GM12878 (cell line): ENCODE data around the gene S1PR4. TPM values are rescaled to one million over a fixed set of nuclear protein-coding genes. Genes with fewer than 3 reads are reported as not detected.

ENCODE experiments used
- ATAC-seq: fragments of 200-7000 bp; cut with Tn5 transposase; 3 replicates; pipeline ENCODE4 v1.9.1; 2020; ENCODE audit warnings: mild to moderate bottlenecking, moderate library complexity
- BruUV-seq: library from RNA; stranded (reverse); fragments of 400-500 nt; replicated peaks from 2 replicates; lab custom pipeline; 2021; lab: Mats Ljungman, UMichigan
- CTCF ChIA-PET: fragments of 300-600 bp; sonication (Branson Sonifier 250); formaldehyde crosslinking; extraction: SDS; loops from one replicate; lab custom pipeline; 2021; ENCODE audit warnings: inconsistent platforms; lab: Yijun Ruan, JAX
- POLR2A ChIA-PET: fragments of 350-600 bp; formaldehyde crosslinking; extraction: SDS; loops from one replicate; lab custom pipeline; 2021; ENCODE audit warnings: inconsistent platforms; lab: Charles Lee
- RAD21 ChIA-PET: fragments of 300-600 bp; sonication (Branson Sonifier 250); formaldehyde crosslinking; loops from one replicate; lab custom pipeline; 2023; ENCODE audit warnings: antibody characterized with exemption; ENCODE audit not compliant: unreplicated experiment; lab: Charles Lee
- SMC1A ChIA-PET: fragments of 300-600 bp; sonication (Branson Sonifier 250); formaldehyde crosslinking; loops from one replicate; lab custom pipeline; 2023; ENCODE audit not compliant: unreplicated experiment, uncharacterized antibody; lab: Charles Lee
- DNase-seq: peaks from one replicate; pipeline ENCODE4 v3.0.0-alpha.2; 2011; ENCODE audit warnings: low read depth, low spot score
- FAIRE-seq: peaks from 3 replicates; lab custom pipeline; 2011; peaks lifted over from hg19 to GRCh38; lab: Jason Lieb, UNC
- H2AFZ ChIP-seq: 2 replicates; pipeline ENCODE4 v1.6.0; 2011; ENCODE audit warnings: low read depth, low read length, control low read depth; ENCODE audit not compliant: control insufficient read depth
- H3K27ac ChIP-seq: 2 replicates; pipeline ENCODE4 v1.5.1; 2011; ENCODE audit warnings: control low read depth; ENCODE audit not compliant: control insufficient read depth, insufficient read depth
- H3K27me3 ChIP-seq, 2 experiments: replicated peaks in 1 of 2; 2 replicates each; pipeline versions ENCODE4 v1.6.0 to v1.6.1; 2011; ENCODE audit warnings: low read length in 1 of 2; ENCODE audit not compliant: control insufficient read depth in 2 of 2, insufficient read depth in 2 of 2
- H3K36me3 ChIP-seq, 2 experiments: 2 replicates each; pipeline ENCODE4 v1.5.1; 2011; ENCODE audit warnings: low read length in 1 of 2; ENCODE audit not compliant: control insufficient read depth in 2 of 2, insufficient read depth in 2 of 2
- H3K4me1 ChIP-seq: 2 replicates; pipeline ENCODE4 v1.6.1; 2011; ENCODE audit warnings: mild to moderate bottlenecking, low read length, moderate library complexity, mixed read lengths; ENCODE audit not compliant: control insufficient read depth, insufficient read depth
- H3K4me2 ChIP-seq: 2 replicates; pipeline ENCODE4 v1.6.0; 2011; ENCODE audit warnings: control low read depth; ENCODE audit not compliant: control insufficient read depth, insufficient read depth
- H3K4me3 ChIP-seq: fragments of 200-600 bp; sonication (generic); 2 replicates; pipeline ENCODE4 v1.5.1; 2016
- H3K79me2 ChIP-seq: 2 replicates; pipeline ENCODE4 v1.6.0; 2011; ENCODE audit warnings: low read length; ENCODE audit not compliant: control insufficient read depth, insufficient read depth
- H3K9ac ChIP-seq: 2 replicates; pipeline ENCODE4 v1.8.0; 2011; ENCODE audit warnings: low read length, control low read depth, mixed read lengths; ENCODE audit not compliant: control insufficient read depth, insufficient read depth
- H3K9me3 ChIP-seq: replicated peaks from 3 replicates; pipeline ENCODE4 v1.5.1; 2011; ENCODE audit warnings: mild to moderate bottlenecking, low read length; ENCODE audit not compliant: control insufficient read depth, insufficient read depth
- H4K20me1 ChIP-seq: 2 replicates; pipeline ENCODE4 v1.6.0; 2011; ENCODE audit not compliant: control insufficient read depth, insufficient read depth
- BCL11A ChIP-seq: IDR thresholded peaks from 2 replicates; pipeline ENCODE4 v1.6.1; 2011; ENCODE audit warnings: low read depth, low read length
- E2F4 ChIP-seq: IDR thresholded peaks from 2 replicates; pipeline ENCODE4 v1.6.1; 2012; ENCODE audit warnings: low read depth, low read length, improper control_type of control experiment
- EGR1 ChIP-seq, 2 experiments: IDR thresholded peaks; 1 replicate in 1 of 2; 2 replicates in 1 of 2; pipeline ENCODE4 v1.6.1; 2011 to 2012; ENCODE audit warnings: low read depth in 2 of 2, low read length in 2 of 2, borderline replicate concordance in 1 of 2, mild to moderate bottlenecking in 1 of 2, moderate library complexity in 1 of 2
- FOXK2 ChIP-seq: fragments of 450-650 bp; IDR thresholded peaks from 2 replicates; pipeline ENCODE4 v1.6.1; 2017; ENCODE audit warnings: mild to moderate bottlenecking, moderate library complexity
- FOXM1 ChIP-seq: IDR thresholded peaks from 2 replicates; pipeline ENCODE4 v1.6.1; 2012; ENCODE audit warnings: low read depth, mild to moderate bottlenecking, inconsistent platforms, low read length, moderate library complexity
- HCFC1 ChIP-seq: fragments of 150-350 bp; IDR thresholded peaks from 2 replicates; pipeline ENCODE4 v1.6.1; 2014; ENCODE audit warnings: low read length
- LARP7 ChIP-seq: fragments of 450-650 bp; IDR thresholded peaks from 2 replicates; pipeline ENCODE4 v1.6.1; 2017; ENCODE audit warnings: mild to moderate bottlenecking
- MAX ChIP-seq: IDR thresholded peaks from 2 replicates; pipeline ENCODE4 v1.6.1; 2012; ENCODE audit warnings: low read depth, low read length, improper control_type of control experiment
- MTA2 ChIP-seq: fragments of 450-650 bp; IDR thresholded peaks from 2 replicates; pipeline ENCODE4 v1.6.1; 2016; ENCODE audit warnings: low read depth, mild to moderate bottlenecking, moderate library complexity
- NKRF ChIP-seq: fragments of 450-650 bp; conservative IDR thresholded peaks from 2 replicates; pipeline ENCODE4 v1.6.1; 2017; ENCODE audit warnings: mild to moderate bottlenecking, moderate library complexity
- PAX5 ChIP-seq: IDR thresholded peaks from 2 replicates; pipeline ENCODE4 v1.6.1; 2011; ENCODE audit warnings: low read depth, low read length, borderline replicate concordance
- RAD21 ChIP-seq: IDR thresholded peaks from 2 replicates; pipeline ENCODE4 v1.6.1; 2011; ENCODE audit warnings: mild to moderate bottlenecking, low read depth, low read length, moderate library complexity; ENCODE audit not compliant: insufficient read depth
- SUZ12 ChIP-seq: fragments of 200-600 bp; sonication (generic); IDR thresholded peaks from one replicate; pipeline ENCODE4 v1.6.1; 2018; ENCODE audit warnings: antibody characterized with exemption, mild to moderate bottlenecking; ENCODE audit not compliant: unreplicated experiment
- TCF12 ChIP-seq: IDR thresholded peaks from 2 replicates; pipeline ENCODE4 v1.6.1; 2011; ENCODE audit warnings: low read depth, mild to moderate bottlenecking, low read length
- YY1 ChIP-seq: IDR thresholded peaks from 2 replicates; pipeline ENCODE4 v1.6.1; 2011; ENCODE audit warnings: low read depth, mild to moderate bottlenecking, low read length
- ZNF217 ChIP-seq: fragments of 450-650 bp; IDR thresholded peaks from 2 replicates; pipeline ENCODE4 v1.6.1; 2017; ENCODE audit warnings: antibody characterized with exemption, mild to moderate bottlenecking
- ZNF622 ChIP-seq: fragments of 450-650 bp; IDR thresholded peaks from 2 replicates; pipeline ENCODE4 v1.6.1; 2017; ENCODE audit warnings: mild to moderate bottlenecking, inconsistent platforms
- ZZZ3 ChIP-seq: IDR thresholded peaks from 2 replicates; pipeline ENCODE4 v1.6.1; 2011; ENCODE audit warnings: low read depth; ENCODE audit not compliant: control insufficient read depth, insufficient read length
- WGBS: methylation state at CpG from one replicate; pipeline ENCODE4 v1.1.6; 2016; ENCODE audit warnings: low lambda C conversion rate; ENCODE audit not compliant: insufficient replicate concordance, insufficient coverage; ENCODE audit errors: missing lambda C conversion rate; 5-methylcytosine and 5-hydroxymethylcytosine counted together
- in situ Hi-C: fragments of 300-500 bp; cut with MboI; formaldehyde crosslinking; loops from 9 replicates; pipeline ENCODE4 v1.14.3; 2018; ENCODE audit warnings: mixed read lengths
- intact Hi-C: fragments of 100-400 bp; cut with micrococcal nuclease; formaldehyde crosslinking; loops from one replicate; pipeline ENCODE4 v1.14.2; 2022; ENCODE audit not compliant: unreplicated experiment
- polyA plus RNA-seq, 11 experiments: library from polyadenylated mRNA; depleted of rRNA in 4 of 11; unstranded in 6 of 11; stranded (reverse) in 5 of 11; fragments of >200 nt; fragmentation: Nextera tagmentation in 4 of 11; fragmentation: Illumina TruSeq in 1 of 11; extraction: Ambion mirVana in 4 of 11; extraction: Trizol in 1 of 11; gene quantifications; 1 replicate in 1 of 11; 2 replicates in 10 of 11; pipeline versions ENCODE4 v1.2.1 to v1.2.3, GENCODE V29; 2011 to 2016; ENCODE audit warnings: inconsistent platforms in 2 of 11, missing spikeins in 2 of 11, low read depth in 1 of 11
- total RNA-seq, 4 experiments: library from RNA; depleted of rRNA in 3 of 4; stranded (reverse); fragments of >200 nt in 3 of 4; fragmentation: Illumina TruSeq in 1 of 4; extraction: Trizol in 1 of 4; gene quantifications; 2 replicates each; pipeline versions ENCODE4 v1.2.1 to v1.2.3, GENCODE V29; 2013 to 2021

S1PR4 gene
- total and polyA plus RNA-seq, 10 of the 15 experiments (the other 5 are each of a cell fraction or from before 2014, with no cell fraction given) = 0.19 to 57.7 (median 32.4) TPM; not detected in 1

GRCh38 chr19:3157096-3157845 is 21.3 kb upstream of the S1PR4 start (continued):
- no peak for TF ChIP-seq MTA2

GRCh38 chr19:3159565-3159964 is 19.0 kb upstream of the S1PR4 start:
- Histone ChIP-seq H3K4me2 (no peak overlapping the region), H3K36me3 (peaks cover 4 to 6% of the 10 kb centered on the region in 2 experiments; a peak in 3 of 4 replicates), H3K79me2 (no peaks in the 10 kb centered on the region), H4K20me1 (no peaks in the 10 kb centered on the region), H3K27me3 (no peaks in the 10 kb centered on the region), H3K9me3 (no peaks in the 10 kb centered on the region; the same call in 2 of the 3 replicates), H3K27ac (no peak overlapping the region), H3K4me3 (no peak overlapping the region), H3K4me1 (peaks cover 12% of the 10 kb centered on the region)
- DNase-seq (no peak), ATAC-seq (no peak), FAIRE-seq (no peak)
- SMC1A ChIA-PET = interaction anchor here (0.6 to 3.8 kb wide), 6 partner anchors 12 to 202 kb away, joined by 3 to 35 read pairs (median 5); no protein-coding TSS in a partner anchor
- POLR2A ChIA-PET = interaction anchor here (0.5 kb wide), 1 partner anchor 196 kb away, joined by 3 read pairs; no protein-coding TSS in a partner anchor
- RAD21 ChIA-PET = interaction anchor here (0.8 to 1.3 kb wide), 2 partner anchors 27 to 312 kb away, joined by 3 to 5 read pairs; no protein-coding TSS in a partner anchor
- CTCF ChIA-PET = interaction anchor here (1.0 to 1.8 kb wide), 6 partner anchors 19 to 209 kb away, joined by 3 to 8 read pairs (median 4); no protein-coding TSS in a partner anchor
- in situ Hi-C loops (no loop called here), intact Hi-C loops (no loop called here)
- no peak for TF ChIP-seq HCFC1
- no peak for TF ChIP-seq ZNF217
- no peak for TF ChIP-seq ZZZ3
- TF ChIP-seq FOXM1 = no peak
- TF ChIP-seq BCL11A = no peak
- TF ChIP-seq MAX = no peak
- no peak for TF ChIP-seq E2F4
- no peak for TF ChIP-seq ZNF622
- no peak for TF ChIP-seq PAX5
- no peak for TF ChIP-seq YY1
- TF ChIP-seq TCF12 = no peak
- TF ChIP-seq FOXK2 = no peak
- TF ChIP-seq LARP7 = no peak
- TF ChIP-seq SUZ12 = no peak
- TF ChIP-seq RAD21 = no peak
- no peak for TF ChIP-seq EGR1 (IDR thresholded peaks at IDR 0.05; ENCODE audit: borderline replicate concordance in 1 of 2, low read depth in 2 of 2, low read length in 2 of 2)
- no peak for TF ChIP-seq NKRF
- TF ChIP-seq, all 136 proteins: peak for 0
- Histone ChIP-seq H3K9ac (no peak overlapping the region), H2AFZ (no peak overlapping the region)
- no TSS peak for BruUV-seq
- 78% methylated on average over 8 of the region's 8 CpGs for WGBS
